WTC11 (cell line): ENCODE data around the gene F2RL3. TPM values are rescaled to one million over a fixed set of nuclear protein-coding genes. Genes with fewer than 3 reads are reported as not detected.
"Not testable (repeated sequence)": the region's sequence is repeated elsewhere in the genome, so short reads cannot be mapped to it uniquely, and the experiment has no call there.

ENCODE experiments used
- ATAC-seq: fragments of 200-7000 bp; cut with Tn5 transposase; 2 replicates; pipeline ENCODE4 v1.10.0; 2021; ENCODE audit warnings: mild to moderate bottlenecking, moderate library complexity
- CTCF ChIA-PET: fragments of 300-600 bp; sonication (Branson Sonifier 250); formaldehyde crosslinking; loops from one replicate; lab custom pipeline; 2021; ENCODE audit warnings: antibody characterized with exemption; lab: Charles Lee
- POLR2A ChIA-PET: fragments of 350-600 bp; sonication (Branson Sonifier 250); formaldehyde crosslinking; loops from one replicate; lab custom pipeline; 2021; ENCODE audit warnings: antibody characterized with exemption; lab: Charles Lee
- DNase-seq: peaks from one replicate; pipeline ENCODE4 v3.0.0; 2021; ENCODE audit warnings: low spot score
- H3K27ac Mint-ChIP-seq: 2 replicates; pipeline ENCODE4 v1.8.0; 2021; ENCODE audit warnings: mixed read lengths
- H3K27me3 Mint-ChIP-seq: 2 replicates; pipeline ENCODE4 v1.8.0; 2021; ENCODE audit warnings: low read depth, mild to moderate bottlenecking, moderate library complexity, mixed read lengths
- H3K36me3 Mint-ChIP-seq: 2 replicates; pipeline ENCODE4 v1.8.0; 2021; ENCODE audit warnings: mixed read lengths
- H3K4me1 Mint-ChIP-seq: 2 replicates; pipeline ENCODE4 v1.8.0; 2022; ENCODE audit warnings: mixed read lengths
- H3K4me3 Mint-ChIP-seq: 2 replicates; pipeline ENCODE4 v1.8.0; 2021; ENCODE audit warnings: mild to moderate bottlenecking, moderate library complexity, mixed read lengths
- H3K9me3 Mint-ChIP-seq: 2 replicates; pipeline ENCODE4 v1.8.0; 2021; ENCODE audit warnings: mixed read lengths
- CBFB ChIP-seq: sonication (generic); formaldehyde crosslinking; IDR thresholded peaks from 2 replicates; pipeline ENCODE4 v1.8.1; 2022; ENCODE audit warnings: mild to moderate bottlenecking, low read depth, missing genetic modification reagents
- CREM ChIP-seq: sonication (generic); formaldehyde crosslinking; IDR thresholded peaks from 2 replicates; pipeline ENCODE4 v1.8.1; 2022; ENCODE audit warnings: mild to moderate bottlenecking, missing genetic modification reagents, moderate library complexity
- CTCF ChIP-seq: fragments of 200-600 bp; IDR thresholded peaks from 2 replicates; pipeline ENCODE4 v1.8.0; 2022; ENCODE audit warnings: antibody characterized with exemption
- HMGA2 ChIP-seq: fragments of 250-450 bp; sonication (Bioruptor Pico); IDR thresholded peaks from 2 replicates; pipeline ENCODE4 v1.4.0; 2021; ENCODE audit warnings: mild to moderate bottlenecking, moderate library complexity
- IRF2 ChIP-seq: sonication (generic); formaldehyde crosslinking; IDR thresholded peaks from 2 replicates; pipeline ENCODE4 v1.8.0; 2022; ENCODE audit warnings: low read depth, missing genetic modification reagents, borderline replicate concordance
- JUN ChIP-seq: sonication (generic); formaldehyde crosslinking; IDR thresholded peaks from 2 replicates; pipeline ENCODE4 v1.8.0; 2023; ENCODE audit warnings: mild to moderate bottlenecking, missing genetic modification reagents
- MAX ChIP-seq: sonication (generic); formaldehyde crosslinking; IDR thresholded peaks from 2 replicates; pipeline ENCODE4 v1.8.0; 2022; ENCODE audit warnings: mild to moderate bottlenecking, missing genetic modification reagents
- MXD4 ChIP-seq: fragments of 250-450 bp; sonication (Bioruptor Pico); IDR thresholded peaks from 2 replicates; pipeline ENCODE4 v1.8.0; 2021; ENCODE audit warnings: mild to moderate bottlenecking, moderate library complexity, borderline replicate concordance
- NR2C2 ChIP-seq: sonication (generic); formaldehyde crosslinking; IDR thresholded peaks from 2 replicates; pipeline ENCODE4 v1.8.0; 2022; ENCODE audit warnings: mild to moderate bottlenecking, missing genetic modification reagents
- NR3C1 ChIP-seq: sonication (generic); formaldehyde crosslinking; conservative IDR thresholded peaks from 2 replicates; pipeline ENCODE4 v1.8.1; 2023; ENCODE audit warnings: low read depth, mild to moderate bottlenecking, missing genetic modification reagents
- RELA ChIP-seq: sonication (generic); formaldehyde crosslinking; IDR thresholded peaks from 2 replicates; pipeline ENCODE4 v1.8.1; 2022; ENCODE audit warnings: missing genetic modification reagents, mild to moderate bottlenecking, borderline replicate concordance
- SOX15 ChIP-seq: fragments of 250-450 bp; sonication (Bioruptor Pico); IDR thresholded peaks from 2 replicates; pipeline ENCODE4 v1.9.0; 2021; ENCODE audit warnings: mild to moderate bottlenecking
- SP1 ChIP-seq: sonication (generic); formaldehyde crosslinking; conservative IDR thresholded peaks from 2 replicates; pipeline ENCODE4 v1.8.1; 2022; ENCODE audit warnings: missing genetic modification reagents
- TP53 ChIP-seq: sonication (generic); formaldehyde crosslinking; IDR thresholded peaks from 2 replicates; pipeline ENCODE4 v1.8.1; 2023; ENCODE audit warnings: mild to moderate bottlenecking, missing genetic modification reagents
- ZNF138 ChIP-seq: sonication (generic); formaldehyde crosslinking; conservative IDR thresholded peaks from 2 replicates; pipeline ENCODE4 v1.8.1; 2022; ENCODE audit warnings: mild to moderate bottlenecking, moderate library complexity, missing genetic modification reagents
- total RNA-seq: library from RNA; stranded (reverse); gene quantifications from 3 replicates; pipeline ENCODE4 v1.2.3, GENCODE V29; 2021
- TF ChIP-seq, protein P1 (sequence below): fragments of 250-450 bp; sonication (Bioruptor Pico); conservative IDR thresholded peaks from 2 replicates; pipeline ENCODE4 v1.9.0; 2021; ENCODE audit warnings: mild to moderate bottlenecking
- TF ChIP-seq, protein P2 (sequence below): sonication (generic); formaldehyde crosslinking; IDR thresholded peaks from 2 replicates; pipeline ENCODE4 v1.8.0; 2023; ENCODE audit warnings: missing genetic modification reagents, mild to moderate bottlenecking, borderline replicate concordance
- TF ChIP-seq, protein P3 (sequence below): sonication (generic); formaldehyde crosslinking; IDR thresholded peaks from 2 replicates; pipeline ENCODE4 v1.8.1; 2023; ENCODE audit warnings: mild to moderate bottlenecking, missing genetic modification reagents

F2RL3 gene
- total RNA-seq, 1 experiment from 2014 or later, result 0.11 TPM

GRCh38 chr19:16874978-16875299, 13.9 kb upstream of the F2RL3 start:
- CTCF ChIA-PET, result not testable (repeated sequence)

DNA sequence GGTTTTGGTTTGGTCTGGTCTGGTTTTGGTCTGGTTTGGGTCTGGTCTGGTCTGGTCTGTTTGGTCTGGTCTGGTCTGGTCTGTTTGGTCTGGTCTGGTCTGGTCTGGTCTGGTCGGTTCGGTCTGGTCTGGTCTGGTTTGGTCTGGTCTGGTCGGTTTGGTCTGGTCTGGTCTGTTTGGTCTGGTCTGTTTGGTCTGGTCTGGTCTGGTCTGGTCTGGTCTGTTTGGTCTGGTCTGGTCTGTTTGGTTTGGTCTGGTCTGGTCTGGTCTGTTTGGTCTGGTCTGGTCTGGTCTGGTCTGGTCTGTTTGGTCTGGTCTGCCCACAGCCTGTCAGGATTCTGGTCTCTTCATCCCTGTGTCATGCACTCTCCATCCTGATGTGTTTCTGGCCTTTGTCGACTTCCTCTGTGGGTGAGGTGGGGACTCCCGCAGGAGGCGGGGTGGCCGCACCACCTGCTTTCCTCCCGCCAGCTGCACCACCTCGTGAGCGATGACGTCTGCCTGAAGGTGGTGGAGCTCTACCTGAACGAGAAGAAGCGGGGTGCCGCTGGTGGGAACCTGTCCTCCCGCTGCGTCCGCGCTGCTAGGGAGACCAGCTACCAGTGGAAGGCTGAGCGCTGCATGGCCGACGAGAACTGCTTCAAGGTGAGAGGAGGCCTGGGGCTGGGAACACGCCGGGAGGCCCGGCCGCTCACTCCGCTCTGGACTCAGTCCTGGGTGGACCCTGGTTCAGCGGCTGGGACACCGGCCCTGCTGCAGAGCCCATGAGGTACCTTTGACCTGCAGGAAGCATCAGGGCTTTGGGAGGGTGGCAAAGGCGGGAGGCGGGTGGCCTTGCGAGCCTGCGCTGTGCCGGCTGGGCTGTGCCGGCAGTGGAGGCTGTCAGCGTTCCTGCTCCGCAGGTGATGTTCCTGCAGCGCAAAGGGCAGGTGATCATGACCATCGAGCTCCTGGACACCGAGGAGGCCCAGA, 12.9 kb upstream of the F2RL3 start:
- TF ChIP-seq, protein P1, sequence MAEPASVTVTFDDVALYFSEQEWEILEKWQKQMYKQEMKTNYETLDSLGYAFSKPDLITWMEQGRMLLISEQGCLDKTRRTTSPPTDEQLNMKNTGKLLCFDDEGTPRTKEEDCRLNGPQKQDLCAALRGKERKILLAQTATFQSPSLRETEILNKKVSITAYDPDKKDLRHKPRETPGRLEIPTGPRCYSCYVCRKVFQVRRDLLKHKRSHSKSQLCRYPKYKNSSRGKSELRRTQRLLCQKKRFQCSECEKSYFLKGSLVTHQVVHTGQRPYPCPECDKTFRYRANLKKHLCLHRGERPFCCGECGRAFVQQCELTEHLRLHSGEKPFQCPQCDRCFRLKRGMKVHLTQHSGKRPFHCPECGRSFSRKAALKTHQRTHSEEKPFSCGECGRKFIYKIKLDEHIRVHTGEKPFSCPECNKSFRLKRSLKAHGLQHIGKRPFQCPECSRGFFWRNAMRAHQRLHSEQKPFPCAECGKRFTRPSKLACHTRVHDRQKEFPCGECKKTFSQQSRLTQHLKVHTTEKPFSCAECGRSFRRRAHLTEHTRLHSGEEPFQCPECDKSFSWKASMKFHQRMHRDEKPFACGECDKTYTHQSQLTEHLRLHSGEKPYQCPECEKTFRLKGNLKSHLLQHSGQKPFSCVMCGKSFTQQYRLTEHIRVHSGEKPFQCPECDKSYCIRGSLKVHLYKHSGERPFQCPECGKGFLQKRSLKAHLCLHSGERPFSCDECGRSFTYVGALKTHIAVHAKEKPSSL (CRISPR knock-in tag), result no peak
- TF ChIP-seq IRF2 (CRISPR knock-in tag), result no peak
- no peak for TF ChIP-seq RELA (CRISPR knock-in tag)
- no peak for TF ChIP-seq HMGA2 (CRISPR knock-in tag)
- no peak for TF ChIP-seq CTCF
- H3K9me3 Mint-ChIP-seq, result peaks cover 13% of the 10 kb centered on the region
- peaks cover 56% of the 10 kb centered on the region for H3K36me3 Mint-ChIP-seq
- ATAC-seq, result no peak
- no peak overlapping the region for H3K4me3 Mint-ChIP-seq
- DNase-seq, result no peak
- no peaks in the 10 kb centered on the region; the same call in 1 of the 2 replicates for H3K27me3 Mint-ChIP-seq
- H3K4me1 Mint-ChIP-seq, result no peaks in the 10 kb centered on the region
- H3K27ac Mint-ChIP-seq, result peak overlapping the region; percentile 96
- POLR2A ChIA-PET, result no interaction called here
- CTCF ChIA-PET, result no interaction called here

More at GRCh38 chr19:16874978-16875299, 13.9 kb upstream of the F2RL3 start:
- Mint-ChIP-seq H3K27ac (peak overlapping the region; percentile 100), H3K36me3 (peaks cover 52% of the 10 kb centered on the region)
- POLR2A ChIA-PET, ATAC-seq, DNase-seq, H3K4me3 Mint-ChIP-seq, H3K4me1 Mint-ChIP-seq, H3K27me3 Mint-ChIP-seq, H3K9me3 Mint-ChIP-seq: not testable (repeated sequence)

GRCh38 chr19:16876904-16877361, 11.9 kb upstream of the F2RL3 start:
- H3K27ac Mint-ChIP-seq, result no peak overlapping the region
- peaks cover 2% of the 10 kb centered on the region for H3K27me3 Mint-ChIP-seq
- DNase-seq (no peak), ATAC-seq (no peak)
- H3K9me3 Mint-ChIP-seq, result peaks cover 21% of the 10 kb centered on the region
- H3K4me1 Mint-ChIP-seq, result no peaks in the 10 kb centered on the region
- CTCF ChIA-PET, result no interaction called here
- peaks cover 57% of the 10 kb centered on the region for H3K36me3 Mint-ChIP-seq
- POLR2A ChIA-PET, result no interaction called here
- no peak overlapping the region for H3K4me3 Mint-ChIP-seq
- TF ChIP-seq NR2C2 (no peak), CREM (CRISPR knock-in tag) (no peak), NR3C1 (CRISPR knock-in tag) (no peak), TP53 (no peak), SOX15 (CRISPR knock-in tag) (no peak), CBFB (no peak), JUN (CRISPR knock-in tag) (no peak), SP1 (no peak), MAX (no peak), ZNF138 (CRISPR knock-in tag) (no peak), MXD4 (CRISPR knock-in tag) (no peak)
- TF ChIP-seq, protein P2, sequence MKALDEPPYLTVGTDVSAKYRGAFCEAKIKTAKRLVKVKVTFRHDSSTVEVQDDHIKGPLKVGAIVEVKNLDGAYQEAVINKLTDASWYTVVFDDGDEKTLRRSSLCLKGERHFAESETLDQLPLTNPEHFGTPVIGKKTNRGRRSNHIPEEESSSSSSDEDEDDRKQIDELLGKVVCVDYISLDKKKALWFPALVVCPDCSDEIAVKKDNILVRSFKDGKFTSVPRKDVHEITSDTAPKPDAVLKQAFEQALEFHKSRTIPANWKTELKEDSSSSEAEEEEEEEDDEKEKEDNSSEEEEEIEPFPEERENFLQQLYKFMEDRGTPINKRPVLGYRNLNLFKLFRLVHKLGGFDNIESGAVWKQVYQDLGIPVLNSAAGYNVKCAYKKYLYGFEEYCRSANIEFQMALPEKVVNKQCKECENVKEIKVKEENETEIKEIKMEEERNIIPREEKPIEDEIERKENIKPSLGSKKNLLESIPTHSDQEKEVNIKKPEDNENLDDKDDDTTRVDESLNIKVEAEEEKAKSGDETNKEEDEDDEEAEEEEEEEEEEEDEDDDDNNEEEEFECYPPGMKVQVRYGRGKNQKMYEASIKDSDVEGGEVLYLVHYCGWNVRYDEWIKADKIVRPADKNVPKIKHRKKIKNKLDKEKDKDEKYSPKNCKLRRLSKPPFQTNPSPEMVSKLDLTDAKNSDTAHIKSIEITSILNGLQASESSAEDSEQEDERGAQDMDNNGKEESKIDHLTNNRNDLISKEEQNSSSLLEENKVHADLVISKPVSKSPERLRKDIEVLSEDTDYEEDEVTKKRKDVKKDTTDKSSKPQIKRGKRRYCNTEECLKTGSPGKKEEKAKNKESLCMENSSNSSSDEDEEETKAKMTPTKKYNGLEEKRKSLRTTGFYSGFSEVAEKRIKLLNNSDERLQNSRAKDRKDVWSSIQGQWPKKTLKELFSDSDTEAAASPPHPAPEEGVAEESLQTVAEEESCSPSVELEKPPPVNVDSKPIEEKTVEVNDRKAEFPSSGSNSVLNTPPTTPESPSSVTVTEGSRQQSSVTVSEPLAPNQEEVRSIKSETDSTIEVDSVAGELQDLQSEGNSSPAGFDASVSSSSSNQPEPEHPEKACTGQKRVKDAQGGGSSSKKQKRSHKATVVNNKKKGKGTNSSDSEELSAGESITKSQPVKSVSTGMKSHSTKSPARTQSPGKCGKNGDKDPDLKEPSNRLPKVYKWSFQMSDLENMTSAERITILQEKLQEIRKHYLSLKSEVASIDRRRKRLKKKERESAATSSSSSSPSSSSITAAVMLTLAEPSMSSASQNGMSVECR, result no peak
- TF ChIP-seq, protein P1 (CRISPR knock-in tag), result no peak
- TF ChIP-seq, protein P3, sequence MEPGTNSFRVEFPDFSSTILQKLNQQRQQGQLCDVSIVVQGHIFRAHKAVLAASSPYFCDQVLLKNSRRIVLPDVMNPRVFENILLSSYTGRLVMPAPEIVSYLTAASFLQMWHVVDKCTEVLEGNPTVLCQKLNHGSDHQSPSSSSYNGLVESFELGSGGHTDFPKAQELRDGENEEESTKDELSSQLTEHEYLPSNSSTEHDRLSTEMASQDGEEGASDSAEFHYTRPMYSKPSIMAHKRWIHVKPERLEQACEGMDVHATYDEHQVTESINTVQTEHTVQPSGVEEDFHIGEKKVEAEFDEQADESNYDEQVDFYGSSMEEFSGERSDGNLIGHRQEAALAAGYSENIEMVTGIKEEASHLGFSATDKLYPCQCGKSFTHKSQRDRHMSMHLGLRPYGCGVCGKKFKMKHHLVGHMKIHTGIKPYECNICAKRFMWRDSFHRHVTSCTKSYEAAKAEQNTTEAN (CRISPR knock-in tag), result no peak
